Measurements from ENCODE around the gene CHRM4. TPM values are rescaled to one million over a fixed set of nuclear protein-coding genes. Genes with fewer than 3 reads are reported as not detected.

CHRM4 gene
- total RNA-seq, 1 donor from 2014 or later = 0.27 TPM

DNA sequence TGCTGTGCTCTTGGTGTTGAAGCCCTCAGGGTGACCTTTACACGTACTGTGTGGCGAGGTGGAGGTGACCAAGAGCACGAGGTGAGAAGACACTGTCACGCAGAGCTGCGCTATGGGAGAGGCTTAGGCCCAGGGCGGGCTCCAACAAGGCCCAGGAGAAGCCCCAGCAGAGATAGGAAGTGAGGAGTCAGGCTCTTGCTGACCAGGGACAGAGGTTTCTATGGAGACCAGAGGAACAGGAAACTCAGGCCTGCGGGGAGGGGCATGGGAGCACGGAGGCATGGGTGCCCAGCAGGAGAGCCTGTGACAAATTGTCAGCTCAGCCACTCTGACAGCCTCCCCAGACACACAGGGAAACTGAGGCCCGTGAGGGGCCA lies 28.6 kb downstream of the CHRM4 start:
- H3K4me1 ChIP-seq (ENCODE audit: insufficient read depth, low read length) = peaks cover 37% of the 10 kb centered on the region
- peak overlapping the region; percentile 71 for H3K27ac ChIP-seq (ENCODE audit: low read depth, low read length)
- H4K20me1 ChIP-seq (ENCODE audit: insufficient read depth, low read length) = peaks cover 48% of the 10 kb centered on the region
- Mint-ChIP-seq H3K4me3 (ENCODE audit: unreplicated experiment) (peak overlapping the region; percentile 45), H3K36me3 (ENCODE audit: low read depth, unreplicated experiment) (no peaks in the 10 kb centered on the region), H3K9me3 (ENCODE audit: unreplicated experiment) (no peaks in the 10 kb centered on the region), H3K27ac (ENCODE audit: unreplicated experiment) (peak overlapping the region; percentile 87), H3K27me3 (ENCODE audit: low read depth, unreplicated experiment) (no peaks in the 10 kb centered on the region), H3K4me1 (ENCODE audit: low read depth, unreplicated experiment) (peaks cover 16% of the 10 kb centered on the region)
- H3K27me3 ChIP-seq (ENCODE audit: insufficient read depth, low read length) = no peaks in the 10 kb centered on the region
- peak overlapping the region; percentile 39 for H2AFZ ChIP-seq (ENCODE audit: low read depth, low read length)
- no peaks in the 10 kb centered on the region for H3K36me3 ChIP-seq (ENCODE audit: insufficient read depth, low read length)
- no peak for TF ChIP-seq EZH2 (IDR thresholded peaks at IDR 0.05; ENCODE audit: insufficient read depth, low read length)
- TF ChIP-seq, protein P1, sequence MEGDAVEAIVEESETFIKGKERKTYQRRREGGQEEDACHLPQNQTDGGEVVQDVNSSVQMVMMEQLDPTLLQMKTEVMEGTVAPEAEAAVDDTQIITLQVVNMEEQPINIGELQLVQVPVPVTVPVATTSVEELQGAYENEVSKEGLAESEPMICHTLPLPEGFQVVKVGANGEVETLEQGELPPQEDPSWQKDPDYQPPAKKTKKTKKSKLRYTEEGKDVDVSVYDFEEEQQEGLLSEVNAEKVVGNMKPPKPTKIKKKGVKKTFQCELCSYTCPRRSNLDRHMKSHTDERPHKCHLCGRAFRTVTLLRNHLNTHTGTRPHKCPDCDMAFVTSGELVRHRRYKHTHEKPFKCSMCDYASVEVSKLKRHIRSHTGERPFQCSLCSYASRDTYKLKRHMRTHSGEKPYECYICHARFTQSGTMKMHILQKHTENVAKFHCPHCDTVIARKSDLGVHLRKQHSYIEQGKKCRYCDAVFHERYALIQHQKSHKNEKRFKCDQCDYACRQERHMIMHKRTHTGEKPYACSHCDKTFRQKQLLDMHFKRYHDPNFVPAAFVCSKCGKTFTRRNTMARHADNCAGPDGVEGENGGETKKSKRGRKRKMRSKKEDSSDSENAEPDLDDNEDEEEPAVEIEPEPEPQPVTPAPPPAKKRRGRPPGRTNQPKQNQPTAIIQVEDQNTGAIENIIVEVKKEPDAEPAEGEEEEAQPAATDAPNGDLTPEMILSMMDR (IDR thresholded peaks at IDR 0.05; ENCODE audit: insufficient read depth, low read depth, low read length) = no peak
- FAIRE-seq (no peak), DNase-seq (ENCODE audit: low read depth) (peak; percentile 53)
- no peak overlapping the region for H3K4me3 ChIP-seq (ENCODE audit: insufficient read depth, low read depth, low read length)
- H3K4me2 ChIP-seq (ENCODE audit: low read length) = peak overlapping the region; percentile 73
- H3K9me3 ChIP-seq (ENCODE audit: insufficient read depth, low read depth, low read length) = no peaks in the 10 kb centered on the region
- H3K79me2 ChIP-seq (ENCODE audit: insufficient read depth, low read length) = peaks cover 41% of the 10 kb centered on the region
- H3K9ac ChIP-seq (ENCODE audit: low read length) = peak overlapping the region; percentile 59

DNA sequence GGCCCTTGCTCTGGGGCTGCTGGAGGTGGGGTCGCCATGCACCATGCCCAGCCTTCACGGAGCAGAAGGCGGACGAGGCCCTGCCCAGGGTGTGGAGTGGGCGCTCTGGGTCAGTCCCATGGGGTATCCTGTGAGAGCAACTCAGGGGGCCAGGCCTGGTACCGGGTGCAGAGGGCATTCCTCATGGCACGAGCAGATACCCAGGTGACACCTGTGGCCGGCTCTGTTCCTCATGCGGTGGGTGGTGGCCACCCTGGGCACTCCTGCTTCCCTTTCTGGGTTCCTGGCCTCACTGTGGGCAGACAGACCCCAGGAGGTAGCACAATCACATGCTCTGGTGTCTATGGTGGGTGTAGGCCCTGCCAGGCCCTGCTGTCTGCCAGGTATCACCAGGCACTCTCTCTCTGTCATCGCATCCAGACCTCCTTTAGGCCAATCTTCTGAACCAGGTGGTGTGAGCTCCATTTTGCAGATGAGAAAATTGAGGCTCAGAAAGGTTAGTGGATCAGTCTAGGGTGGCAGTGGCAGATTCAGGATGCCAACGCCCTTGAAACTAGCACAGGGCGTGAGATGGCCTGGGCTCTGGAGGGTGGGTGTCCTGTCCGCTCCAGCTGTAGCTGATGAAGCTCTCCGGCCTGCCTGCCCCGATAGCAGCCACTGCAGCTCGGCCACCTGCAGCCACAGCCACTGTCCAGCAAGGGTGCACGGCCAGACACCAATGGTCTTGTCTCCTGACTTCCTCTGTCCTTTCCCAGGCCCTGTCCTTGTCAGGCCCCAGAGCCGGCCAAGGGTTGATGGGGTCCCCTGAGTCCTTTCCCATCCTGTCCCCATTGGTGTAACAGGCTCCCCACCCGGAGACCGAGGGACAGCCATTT lies 29.2 kb downstream of the CHRM4 start:
- Mint-ChIP-seq H3K27ac (ENCODE audit: unreplicated experiment) (peak overlapping the region; percentile 87), H3K4me3 (ENCODE audit: unreplicated experiment) (no peak overlapping the region), H3K27me3 (ENCODE audit: low read depth, unreplicated experiment) (no peaks in the 10 kb centered on the region), H3K4me1 (ENCODE audit: low read depth, unreplicated experiment) (peaks cover 16% of the 10 kb centered on the region), H3K9me3 (ENCODE audit: unreplicated experiment) (no peaks in the 10 kb centered on the region), H3K36me3 (ENCODE audit: low read depth, unreplicated experiment) (no peaks in the 10 kb centered on the region)
- Histone ChIP-seq H3K79me2 (ENCODE audit: insufficient read depth, low read length) (peaks cover 46% of the 10 kb centered on the region), H2AFZ (ENCODE audit: low read depth, low read length) (peak overlapping the region; percentile 39), H3K27me3 (ENCODE audit: insufficient read depth, low read length) (no peaks in the 10 kb centered on the region), H3K9me3 (ENCODE audit: insufficient read depth, low read depth, low read length) (no peaks in the 10 kb centered on the region), H3K4me2 (ENCODE audit: low read length) (peak overlapping the region; percentile 73), H3K4me3 (ENCODE audit: insufficient read depth, low read depth, low read length) (no peak overlapping the region), H4K20me1 (ENCODE audit: insufficient read depth, low read length) (peaks cover 51% of the 10 kb centered on the region), H3K9ac (ENCODE audit: low read length) (peak overlapping the region; percentile 59), H3K4me1 (ENCODE audit: insufficient read depth, low read length) (peaks cover 37% of the 10 kb centered on the region), H3K36me3 (ENCODE audit: insufficient read depth, low read length) (no peaks in the 10 kb centered on the region), H3K27ac (ENCODE audit: low read depth, low read length) (peak overlapping the region; percentile 71)
- FAIRE-seq (no peak), DNase-seq (ENCODE audit: low read depth) (no peak)
- TF ChIP-seq, protein P1 (IDR thresholded peaks at IDR 0.05; ENCODE audit: insufficient read depth, low read depth, low read length) = no peak
- no peak for TF ChIP-seq EZH2 (IDR thresholded peaks at IDR 0.05; ENCODE audit: insufficient read depth, low read length)
